ENCODE results near the gene KCNG2. TPM values are rescaled to one million over a fixed set of nuclear protein-coding genes. Genes with fewer than 3 reads are reported as not detected.

Gene KCNG2
- total and polyA plus RNA-seq, 2 of the 8 experiments (the other 6 are each of a cell fraction or from before 2014, with no cell fraction given) = 0.19 to 0.74 TPM

GRCh38 chr18:79754022-79754761, 43.5 kb upstream of the KCNG2 start:
- Histone ChIP-seq H3K4me2 (ENCODE audit: insufficient read depth in 1 of 2, low read depth in 2 of 2, low read length in 2 of 2) (no peak overlapping the region), H2BK5ac (ENCODE audit: low read depth, low read length) (no peak overlapping the region), H3K27me3 (replicated peaks in 1 of 4; ENCODE audit: control insufficient read depth in 3 of 4, extremely low read depth in 1 of 4, insufficient read depth in 3 of 4, low read length in 3 of 4) (no peaks in the 10 kb centered on the region), H3K14ac (ENCODE audit: insufficient read length) (no peak overlapping the region), H2AFZ (ENCODE audit: low read length) (no peak overlapping the region), H3K4me3 (ENCODE audit: extremely low read depth in 1 of 4, insufficient read depth in 2 of 4, low read depth in 3 of 4, low read length in 4 of 4) (no peak overlapping the region), H2BK120ac (replicated peaks; ENCODE audit: low read depth, low read length) (no peak overlapping the region), H2BK15ac (ENCODE audit: low read length) (no peak overlapping the region), H4K20me1 (replicated peaks in 1 of 2; ENCODE audit: control insufficient read depth in 1 of 2, insufficient read depth in 2 of 2, low read length in 2 of 2) (peaks cover 2 to 6% of the 10 kb centered on the region in 2 experiments), H3K23ac (ENCODE audit: insufficient read length) (no peak overlapping the region), H2AK5ac (ENCODE audit: low read depth, low read length) (no peak overlapping the region), H3K9me3 (ENCODE audit: insufficient read depth in 2 of 2, low read depth in 1 of 2, low read length in 1 of 2) (no peaks in the 10 kb centered on the region), H3K56ac (replicated peaks; ENCODE audit: insufficient read length, low read depth, low read length) (no peak overlapping the region), H3K27ac (ENCODE audit: low read depth, low read length) (no peak overlapping the region), H3K4me1 (replicated peaks in 1 of 4; ENCODE audit: control insufficient read depth in 3 of 4, insufficient read depth in 4 of 4, low read length in 3 of 4) (no peaks in the 10 kb centered on the region), H2BK12ac (ENCODE audit: low read depth, low read length) (no peak overlapping the region), H3K79me1 (ENCODE audit: low read depth, low read length) (no peaks in the 10 kb centered on the region; the same call in 1 of the 2 replicates), H3K23me2 (ENCODE audit: low read depth, low read length) (no peaks in the 10 kb centered on the region), H3K4ac (replicated peaks; ENCODE audit: insufficient read length, low read depth, low read length) (no peak overlapping the region), H3K9ac (replicated peaks in 1 of 4; ENCODE audit: extremely low read depth in 1 of 4, low read depth in 3 of 4, low read length in 3 of 4) (no peak overlapping the region), H4K91ac (replicated peaks; ENCODE audit: insufficient read length, low read length) (no peak overlapping the region), H4K5ac (ENCODE audit: insufficient read length, low read depth, low read length) (no peak overlapping the region), H4K8ac (ENCODE audit: extremely low read depth, insufficient read depth, low read length) (no peak overlapping the region), H2BK20ac (ENCODE audit: low read length) (no peak overlapping the region), H3K18ac (ENCODE audit: extremely low read depth, low read length) (no peak overlapping the region), H3K36me3 (ENCODE audit: control insufficient read depth in 2 of 4, insufficient read depth in 4 of 4, low read length in 3 of 4) (peaks cover 4 to 18% (median 10%) of the 10 kb centered on the region in 4 experiments; a peak in 6 of 8 replicates), H3K79me2 (ENCODE audit: control insufficient read depth in 1 of 2, insufficient read depth in 2 of 2, low read length in 2 of 2) (no peaks in the 10 kb centered on the region)
- FAIRE-seq (no peak), DNase-seq (ENCODE audit: low read depth in 1 of 2, low spot score in 2 of 2) (no peak)
- CTCF ChIA-PET (ENCODE audit: partially characterized antibody) = interaction anchor here (1.1 to 1.3 kb wide), 4 partner anchors 19 to 72 kb away, joined by 3 to 5 read pairs (median 4); no protein-coding TSS in a partner anchor
- 95% methylated on average over 35 of the region's 35 CpGs; no CpG with 5 or more reads in 1 of the 2 experiments for WGBS, 2 experiments (ENCODE audit: extremely low coverage in 1 of 2, insufficient coverage in 1 of 2, insufficient read length in 1 of 2, insufficient replicate concordance in 2 of 2, low coverage in 1 of 2, low lambda C conversion rate in 2 of 2, missing lambda C conversion rate in 1 of 2)
- POLR2A ChIA-PET (ENCODE audit: partially characterized antibody) = interaction anchor here (0.7 kb wide), 1 partner anchor 25 kb away, joined by 3 read pairs; no protein-coding TSS in a partner anchor
- TF ChIP-seq JUN (IDR thresholded peaks at IDR 0.05; ENCODE audit: low read depth, low read length) (no peak), CHD1 (IDR thresholded peaks at IDR 0.05; ENCODE audit: low read depth, low read length) (no peak), TAF7 (optimal IDR thresholded peaks at IDR 0.05; ENCODE audit: borderline replicate concordance, low read depth, low read length) (no peak), EP300 (IDR thresholded peaks at IDR 0.05; ENCODE audit: borderline replicate concordance in 1 of 2, low read depth in 2 of 2, low read length in 2 of 2) (no peak), SAP30 (IDR thresholded peaks at IDR 0.05; ENCODE audit: insufficient read depth, insufficient replicate concordance, low read length) (no peak), SP4 (IDR thresholded peaks at IDR 0.05; ENCODE audit: low read length) (no peak)

Data from H1 (cell line).